ENCODE results near the gene VKORC1L1.

DNA sequence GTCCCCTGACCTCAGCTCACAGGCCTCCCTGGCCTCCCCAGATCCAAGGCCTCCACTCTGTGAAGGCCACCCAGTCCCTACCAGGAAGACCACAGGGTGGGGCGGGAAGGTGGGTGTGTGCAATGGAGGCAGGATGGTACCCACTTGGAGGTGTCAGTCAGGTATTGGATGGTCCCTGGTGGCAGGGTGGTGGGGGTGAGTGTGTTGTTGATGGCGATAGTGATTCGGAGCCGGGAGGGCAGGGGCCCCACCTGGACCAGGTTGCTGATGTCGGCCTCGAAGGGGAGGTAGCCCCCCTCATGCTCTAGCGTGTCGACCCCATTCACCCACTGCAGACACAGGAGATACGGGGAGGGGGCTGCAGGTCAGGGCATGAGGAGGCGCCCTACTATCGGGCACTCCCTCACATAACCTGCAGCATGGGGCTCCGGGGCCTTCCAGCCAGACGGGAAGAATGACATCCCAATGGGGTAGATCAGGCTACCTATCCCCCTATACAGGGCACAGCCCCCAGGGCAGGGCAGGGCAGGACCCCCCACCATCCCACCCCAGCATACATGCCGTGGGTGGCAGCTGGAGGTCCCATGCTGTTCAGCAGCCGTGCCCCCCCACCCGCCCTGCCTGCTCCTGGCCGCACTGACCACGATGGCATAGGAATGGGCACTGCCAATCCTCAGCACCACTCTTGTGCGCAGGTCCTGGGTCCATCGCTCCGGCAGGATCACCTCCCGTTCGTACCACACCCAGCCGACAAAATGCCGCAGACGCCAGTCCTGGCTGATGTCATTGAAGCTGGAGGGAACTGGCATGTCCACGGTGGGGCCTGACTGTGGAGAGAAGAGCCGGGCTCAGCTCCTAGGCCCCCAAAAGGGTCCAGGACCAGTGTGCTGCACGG lies 107.0 kb downstream of the VKORC1L1 start:
- no peak for TF ChIP-seq POLR2AphosphoS5 (IDR thresholded peaks at IDR 0.05)
- TF ChIP-seq, protein P1, sequence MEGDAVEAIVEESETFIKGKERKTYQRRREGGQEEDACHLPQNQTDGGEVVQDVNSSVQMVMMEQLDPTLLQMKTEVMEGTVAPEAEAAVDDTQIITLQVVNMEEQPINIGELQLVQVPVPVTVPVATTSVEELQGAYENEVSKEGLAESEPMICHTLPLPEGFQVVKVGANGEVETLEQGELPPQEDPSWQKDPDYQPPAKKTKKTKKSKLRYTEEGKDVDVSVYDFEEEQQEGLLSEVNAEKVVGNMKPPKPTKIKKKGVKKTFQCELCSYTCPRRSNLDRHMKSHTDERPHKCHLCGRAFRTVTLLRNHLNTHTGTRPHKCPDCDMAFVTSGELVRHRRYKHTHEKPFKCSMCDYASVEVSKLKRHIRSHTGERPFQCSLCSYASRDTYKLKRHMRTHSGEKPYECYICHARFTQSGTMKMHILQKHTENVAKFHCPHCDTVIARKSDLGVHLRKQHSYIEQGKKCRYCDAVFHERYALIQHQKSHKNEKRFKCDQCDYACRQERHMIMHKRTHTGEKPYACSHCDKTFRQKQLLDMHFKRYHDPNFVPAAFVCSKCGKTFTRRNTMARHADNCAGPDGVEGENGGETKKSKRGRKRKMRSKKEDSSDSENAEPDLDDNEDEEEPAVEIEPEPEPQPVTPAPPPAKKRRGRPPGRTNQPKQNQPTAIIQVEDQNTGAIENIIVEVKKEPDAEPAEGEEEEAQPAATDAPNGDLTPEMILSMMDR (IDR thresholded peaks at IDR 0.05; ENCODE audit: poor library complexity, severe bottlenecking), result no peak
- no peak for TF ChIP-seq SMC3 (conservative IDR thresholded peaks at IDR 0.05; ENCODE audit: poor library complexity)
- TF ChIP-seq EP300 (conservative IDR thresholded peaks at IDR 0.05; ENCODE audit: poor library complexity, severe bottlenecking), result no peak
- TF ChIP-seq EZH2 (IDR thresholded peaks at IDR 0.05; ENCODE audit: borderline replicate concordance, insufficient read depth, low read length, poor library complexity, severe bottlenecking), result no peak
- TF ChIP-seq RAD21 (conservative IDR thresholded peaks at IDR 0.05), result no peak
- TF ChIP-seq MXI1 (conservative IDR thresholded peaks at IDR 0.05; ENCODE audit: poor library complexity, severe bottlenecking), result no peak
- TF ChIP-seq, protein P2, sequence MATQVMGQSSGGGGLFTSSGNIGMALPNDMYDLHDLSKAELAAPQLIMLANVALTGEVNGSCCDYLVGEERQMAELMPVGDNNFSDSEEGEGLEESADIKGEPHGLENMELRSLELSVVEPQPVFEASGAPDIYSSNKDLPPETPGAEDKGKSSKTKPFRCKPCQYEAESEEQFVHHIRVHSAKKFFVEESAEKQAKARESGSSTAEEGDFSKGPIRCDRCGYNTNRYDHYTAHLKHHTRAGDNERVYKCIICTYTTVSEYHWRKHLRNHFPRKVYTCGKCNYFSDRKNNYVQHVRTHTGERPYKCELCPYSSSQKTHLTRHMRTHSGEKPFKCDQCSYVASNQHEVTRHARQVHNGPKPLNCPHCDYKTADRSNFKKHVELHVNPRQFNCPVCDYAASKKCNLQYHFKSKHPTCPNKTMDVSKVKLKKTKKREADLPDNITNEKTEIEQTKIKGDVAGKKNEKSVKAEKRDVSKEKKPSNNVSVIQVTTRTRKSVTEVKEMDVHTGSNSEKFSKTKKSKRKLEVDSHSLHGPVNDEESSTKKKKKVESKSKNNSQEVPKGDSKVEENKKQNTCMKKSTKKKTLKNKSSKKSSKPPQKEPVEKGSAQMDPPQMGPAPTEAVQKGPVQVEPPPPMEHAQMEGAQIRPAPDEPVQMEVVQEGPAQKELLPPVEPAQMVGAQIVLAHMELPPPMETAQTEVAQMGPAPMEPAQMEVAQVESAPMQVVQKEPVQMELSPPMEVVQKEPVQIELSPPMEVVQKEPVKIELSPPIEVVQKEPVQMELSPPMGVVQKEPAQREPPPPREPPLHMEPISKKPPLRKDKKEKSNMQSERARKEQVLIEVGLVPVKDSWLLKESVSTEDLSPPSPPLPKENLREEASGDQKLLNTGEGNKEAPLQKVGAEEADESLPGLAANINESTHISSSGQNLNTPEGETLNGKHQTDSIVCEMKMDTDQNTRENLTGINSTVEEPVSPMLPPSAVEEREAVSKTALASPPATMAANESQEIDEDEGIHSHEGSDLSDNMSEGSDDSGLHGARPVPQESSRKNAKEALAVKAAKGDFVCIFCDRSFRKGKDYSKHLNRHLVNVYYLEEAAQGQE (IDR thresholded peaks at IDR 0.05; ENCODE audit: borderline replicate concordance), result no peak

All from neural cell (in vitro differentiated cells).